GM21576 (cell line): ENCODE results near the gene ALDH4A1.

Experiments used
- ATAC-seq: cut with Tn5 transposase; IDR thresholded peaks from one replicate; pipeline ENCODE4 v1.9.1; 2021; ENCODE audit warnings: mild to moderate bottlenecking, moderate library complexity; ENCODE audit not compliant: unreplicated experiment

Gene ALDH4A1

DNA sequence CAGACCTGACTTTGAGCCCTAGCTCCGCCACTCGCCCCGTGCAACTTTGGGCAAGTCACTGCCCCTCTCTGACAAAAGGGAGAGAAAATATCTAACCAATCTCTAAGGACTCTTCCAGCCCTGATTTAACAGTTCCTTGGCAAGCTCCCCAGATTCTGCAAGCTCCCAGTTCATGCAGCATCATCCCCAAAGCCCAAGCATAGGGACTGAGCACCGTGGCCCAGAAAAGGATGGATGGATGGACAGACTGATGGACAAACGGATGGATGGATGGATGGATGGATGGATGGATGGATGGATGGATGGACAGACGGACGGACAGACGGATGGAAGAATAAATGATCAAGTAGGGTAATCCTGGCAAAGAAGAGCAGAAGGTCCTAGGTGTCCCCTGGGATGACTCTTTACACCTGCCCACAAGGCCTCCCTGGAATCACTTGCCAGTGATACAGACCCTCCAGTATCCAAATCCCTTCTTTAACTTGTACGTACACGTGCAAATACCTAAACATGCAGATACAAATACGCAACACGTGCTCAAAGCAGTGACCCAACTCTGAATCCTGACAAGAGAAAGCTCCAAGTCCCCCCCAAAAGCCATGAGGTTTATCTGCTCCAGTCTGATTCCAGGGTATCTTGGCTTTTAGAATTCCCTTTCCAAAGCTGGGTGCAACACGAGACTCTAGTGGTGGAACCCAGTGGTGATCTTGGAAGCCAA, 38.1 kb upstream of the ALDH4A1 start:
- ATAC-seq, result no peak

DNA sequence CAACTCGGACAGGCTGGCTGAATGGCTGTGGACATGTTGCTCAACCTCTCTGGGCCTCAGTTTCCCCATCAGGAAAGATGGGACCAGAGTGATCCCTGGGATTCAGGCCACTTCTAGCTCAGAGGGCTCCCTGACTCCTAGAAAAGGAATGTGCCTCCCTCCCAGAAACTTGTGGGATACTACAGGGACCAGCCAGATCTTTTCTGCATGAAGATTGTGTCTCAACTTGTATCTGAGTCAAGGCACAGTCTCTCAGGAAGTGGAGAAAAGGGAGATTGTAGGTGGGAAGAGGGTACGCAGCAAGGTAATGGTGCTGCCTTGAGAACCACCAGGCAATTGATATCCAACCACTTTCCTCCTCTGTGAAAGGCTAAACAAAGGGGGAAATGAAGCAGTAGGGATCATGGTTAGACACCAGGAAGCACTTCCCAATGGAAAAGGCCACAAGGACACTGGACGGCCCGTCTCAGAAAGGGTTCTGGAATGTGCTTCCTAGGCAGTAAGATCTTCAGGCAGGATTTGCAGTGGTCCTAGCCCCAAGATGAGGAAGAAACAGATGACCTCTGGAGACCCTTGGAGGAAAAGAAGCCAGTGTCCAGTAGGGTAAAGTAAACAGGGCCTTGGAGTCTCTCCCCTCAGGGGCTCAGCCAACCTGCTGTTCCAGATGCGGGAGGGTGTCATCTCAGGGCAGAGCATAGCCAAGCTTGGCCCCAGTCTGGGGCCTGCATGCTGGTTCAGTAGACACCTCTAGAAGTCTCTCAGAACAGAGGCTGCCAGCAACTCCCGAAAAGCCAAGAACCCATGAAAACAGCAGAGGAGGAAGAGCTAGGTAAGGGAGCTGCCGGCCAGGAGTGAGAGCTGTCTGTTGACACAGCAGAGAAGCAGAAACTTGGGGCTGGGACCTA, 37.3 kb upstream of the ALDH4A1 start:
- no peak for ATAC-seq

DNA sequence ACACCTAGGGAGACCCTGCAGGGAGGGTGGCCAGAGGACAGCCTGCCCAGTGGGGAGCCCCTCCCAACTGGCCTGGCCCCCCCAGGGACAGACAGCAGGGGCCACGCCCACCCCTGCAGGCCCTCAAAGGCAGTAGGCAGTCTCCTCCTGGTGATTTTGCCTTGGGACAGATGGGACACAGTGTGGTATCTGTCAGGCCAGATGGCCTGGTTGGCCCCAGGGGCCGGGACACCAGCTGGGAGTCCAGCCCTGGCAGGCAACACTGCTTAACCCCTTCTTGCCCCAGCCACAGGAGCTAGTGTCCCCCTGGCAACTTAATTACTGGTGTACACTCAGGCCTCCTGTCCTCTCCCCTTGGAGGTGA, 36.3 kb upstream of the ALDH4A1 start:
- no peak for ATAC-seq

DNA sequence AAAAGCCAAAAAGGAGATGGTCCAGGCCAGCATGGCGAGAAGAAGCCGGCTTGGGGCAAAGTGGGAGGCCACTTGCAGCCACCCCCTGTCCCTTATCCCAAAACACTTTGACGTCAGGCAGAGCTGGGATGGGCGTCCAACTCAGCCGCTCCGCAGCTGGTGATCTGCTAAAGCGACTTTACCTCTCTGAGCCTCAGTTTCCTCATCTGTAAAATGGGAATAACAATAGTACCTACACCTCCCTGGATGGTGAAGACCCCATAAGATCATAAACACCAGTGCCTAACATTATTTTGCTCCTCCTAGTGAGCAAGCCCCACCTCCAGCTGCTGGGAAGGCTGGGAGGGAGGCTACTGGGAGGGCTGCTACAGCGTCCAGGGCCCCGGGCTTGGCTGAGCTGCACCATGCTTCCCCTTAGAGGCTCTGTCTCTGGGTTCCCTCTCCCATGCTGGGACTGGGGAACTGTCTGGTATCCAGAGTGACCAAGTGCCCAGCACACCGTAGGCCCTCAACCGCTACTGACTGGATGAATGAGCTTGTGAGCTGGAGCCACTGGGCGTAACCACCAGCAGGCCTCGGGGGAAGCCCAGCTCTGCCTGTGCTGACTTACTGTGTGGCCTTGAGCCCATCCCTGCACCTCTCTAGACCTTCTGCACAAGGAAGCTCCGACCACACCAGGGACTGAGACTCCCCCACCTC, 35.8 kb upstream of the ALDH4A1 start:
- no peak for ATAC-seq

DNA sequence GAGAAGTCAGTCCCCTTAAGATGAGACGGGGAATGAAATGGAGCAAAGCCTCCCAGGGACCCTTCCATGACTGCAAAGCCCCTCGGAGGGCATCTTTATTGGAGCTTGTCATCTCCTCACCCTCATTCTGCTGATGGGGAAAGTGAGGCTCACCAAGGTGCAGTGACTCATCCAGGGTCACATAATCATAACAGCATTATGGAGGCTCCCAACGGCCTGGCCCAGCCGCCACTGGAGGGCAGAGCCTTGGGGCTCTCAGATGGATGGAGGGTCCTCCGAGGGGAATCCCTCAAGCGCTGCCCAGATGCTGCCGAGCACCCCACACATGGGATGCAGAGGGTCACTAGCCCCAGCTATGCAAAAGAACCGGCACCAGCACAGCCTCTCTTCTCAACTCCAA, 35.2 kb upstream of the ALDH4A1 start:
- ATAC-seq, result no peak

DNA sequence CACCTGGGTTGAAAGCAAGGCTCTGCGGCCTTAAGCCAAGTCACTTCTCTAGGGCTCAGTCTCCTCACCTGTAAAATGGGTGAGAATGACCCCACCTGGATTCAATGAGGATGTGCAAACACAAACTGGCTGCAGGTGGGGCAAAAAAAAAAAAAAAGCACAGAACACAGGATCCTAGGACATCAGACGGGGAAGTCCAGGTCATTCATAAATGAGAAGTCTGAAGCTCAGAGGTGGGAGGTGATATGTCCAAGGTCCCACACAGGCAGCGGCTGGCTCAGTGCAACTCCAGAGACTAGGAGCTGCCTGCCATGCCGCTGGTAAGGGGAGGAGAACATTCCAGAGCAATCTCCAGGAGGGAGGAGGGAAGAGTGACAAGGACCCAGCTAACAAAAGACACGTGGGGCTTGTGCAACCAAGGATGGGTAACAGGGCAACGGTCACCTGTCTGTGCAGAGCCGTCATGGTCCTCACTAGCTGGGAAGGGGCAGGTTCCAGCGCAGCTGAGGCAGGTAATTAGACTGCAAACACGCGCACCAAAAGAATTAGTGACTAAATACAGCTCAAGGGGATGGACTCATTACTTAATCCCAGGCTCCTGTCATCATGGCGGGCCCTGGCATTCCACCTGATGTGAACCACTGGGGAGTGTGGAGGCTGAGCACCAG, 34.6 kb upstream of the ALDH4A1 start:
- no peak for ATAC-seq

DNA sequence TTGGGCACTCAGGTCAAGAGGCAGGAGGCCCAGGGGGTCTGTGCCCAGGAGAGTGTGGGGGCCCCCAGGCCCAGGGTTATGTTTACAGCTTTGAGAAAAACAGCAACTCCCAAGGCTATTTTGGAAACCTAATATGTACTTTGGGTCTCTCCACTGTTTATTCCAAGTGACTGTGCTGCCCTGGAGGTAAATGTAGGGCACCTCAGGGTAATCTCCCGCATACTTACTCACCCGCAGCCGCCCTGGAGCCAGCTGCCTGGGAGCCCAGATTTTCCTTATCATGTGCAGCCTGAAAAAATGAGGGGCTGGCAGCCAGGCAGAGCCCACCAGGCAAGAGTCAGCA, 34.1 kb upstream of the ALDH4A1 start:
- ATAC-seq, result no peak

DNA sequence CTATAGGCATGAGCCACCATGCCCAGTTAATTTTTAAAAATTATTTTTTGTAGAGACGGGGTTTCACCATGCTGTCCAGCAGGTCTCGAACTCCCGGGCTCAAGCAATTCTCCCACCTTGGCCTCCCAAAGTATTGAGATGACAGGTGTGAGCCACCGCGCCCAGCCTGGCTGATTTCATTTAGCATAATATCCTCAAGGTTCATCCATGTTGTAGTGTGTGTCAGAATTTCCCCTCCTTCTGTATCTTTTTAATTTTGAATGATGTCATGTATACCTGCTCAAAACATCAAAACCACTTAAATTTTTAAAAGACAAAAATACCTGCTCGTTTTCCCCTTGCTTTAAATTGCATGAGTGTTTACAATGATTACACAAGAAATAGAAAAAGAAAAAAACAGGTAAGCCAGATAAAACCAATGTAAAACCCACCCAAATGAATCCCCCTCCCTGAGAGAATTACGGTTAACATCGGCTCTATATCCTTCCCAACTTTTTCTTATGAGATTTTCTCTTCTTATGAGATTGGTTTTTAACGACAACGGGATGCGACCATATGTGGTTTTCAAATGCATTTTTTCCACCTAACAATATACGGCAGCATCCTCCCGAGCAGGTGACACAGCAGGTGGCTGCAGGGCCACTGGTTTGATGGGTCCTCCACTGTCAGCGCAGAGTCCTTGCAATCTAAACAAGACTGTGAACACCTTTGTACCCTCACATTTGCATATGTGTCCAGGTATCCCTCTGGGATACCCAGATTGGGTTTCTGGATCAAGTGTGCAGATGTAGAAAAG, 32.0 kb upstream of the ALDH4A1 start:
- ATAC-seq, result no peak

DNA sequence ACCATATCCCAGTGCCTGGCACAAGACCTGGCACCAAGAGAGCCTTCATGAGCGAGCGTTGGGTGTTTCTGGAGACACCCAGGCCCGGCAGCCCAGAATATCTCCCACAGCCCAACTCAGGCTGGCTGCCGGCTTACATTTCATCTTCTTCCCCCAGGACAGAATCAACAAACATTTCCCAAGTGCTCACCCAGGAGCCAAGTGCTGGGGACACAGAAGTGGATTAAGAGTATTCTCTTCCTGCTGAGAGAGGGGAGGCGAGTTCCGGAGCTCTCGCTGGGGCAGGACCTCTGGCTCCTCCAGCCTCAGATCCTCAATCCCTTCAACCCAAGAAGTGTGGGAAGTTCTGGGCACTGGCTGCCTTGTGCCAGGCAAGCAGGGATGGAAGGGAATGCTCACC, 30.5 kb upstream of the ALDH4A1 start:
- no peak for ATAC-seq

DNA sequence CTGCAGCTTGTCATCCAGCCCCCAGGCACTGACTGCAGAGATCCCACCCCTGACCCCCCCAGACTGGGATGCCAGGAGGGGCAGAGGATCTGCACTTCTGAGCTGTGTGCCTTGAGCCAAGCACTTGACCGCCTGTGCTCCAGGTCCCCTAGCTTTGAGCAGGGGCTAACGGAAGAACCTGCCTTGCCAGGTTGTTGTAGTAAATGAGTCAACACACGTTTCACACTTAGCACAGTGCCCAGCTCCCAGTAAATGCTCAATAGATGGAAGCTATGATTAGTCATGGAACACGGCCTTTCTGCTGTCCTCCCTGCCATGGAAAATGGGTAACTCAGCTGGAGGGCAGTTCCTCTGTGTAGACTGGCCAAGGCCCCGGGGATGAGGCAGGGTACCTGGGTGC, 30.0 kb upstream of the ALDH4A1 start:
- ATAC-seq, result no peak

DNA sequence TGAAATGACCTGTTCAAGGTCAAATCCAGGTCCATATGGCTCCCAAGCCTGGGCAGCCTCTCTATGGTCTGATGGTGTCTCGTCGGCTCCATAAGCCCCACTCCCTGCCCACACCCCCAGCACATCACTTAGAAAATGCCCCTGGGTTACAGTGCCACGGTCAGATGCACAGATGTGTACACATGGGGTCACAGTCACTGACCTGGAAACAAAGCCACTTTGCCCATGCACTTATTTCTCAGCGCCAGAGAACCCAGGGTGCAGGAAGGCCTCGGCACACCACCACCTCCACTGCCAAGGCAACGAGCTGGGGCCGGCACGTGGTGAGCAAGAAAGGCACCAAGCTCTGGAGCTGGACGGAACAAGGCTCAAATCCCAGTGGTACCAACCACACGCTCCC, 29.4 kb upstream of the ALDH4A1 start:
- no peak for ATAC-seq

DNA sequence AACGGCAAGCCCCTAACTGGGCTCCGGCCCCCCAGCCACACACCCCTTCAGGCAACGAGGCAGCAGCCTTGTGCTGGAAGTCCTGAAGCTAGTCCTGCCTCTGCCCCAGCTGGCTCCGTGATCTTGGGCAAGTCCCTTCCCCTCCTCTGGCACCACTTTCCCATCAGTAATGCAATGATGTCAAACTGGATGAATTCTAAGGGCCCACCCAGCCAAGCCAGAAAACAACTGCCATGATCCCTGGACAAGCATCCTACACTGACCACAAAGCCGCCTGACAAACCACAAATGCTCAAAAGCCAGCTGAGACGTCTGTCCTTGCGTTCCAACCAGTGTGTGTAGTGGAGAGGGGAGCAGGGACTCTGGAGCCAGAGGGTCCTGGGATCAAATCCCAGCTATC, 27.3 kb upstream of the ALDH4A1 start:
- ATAC-seq, result no peak

DNA sequence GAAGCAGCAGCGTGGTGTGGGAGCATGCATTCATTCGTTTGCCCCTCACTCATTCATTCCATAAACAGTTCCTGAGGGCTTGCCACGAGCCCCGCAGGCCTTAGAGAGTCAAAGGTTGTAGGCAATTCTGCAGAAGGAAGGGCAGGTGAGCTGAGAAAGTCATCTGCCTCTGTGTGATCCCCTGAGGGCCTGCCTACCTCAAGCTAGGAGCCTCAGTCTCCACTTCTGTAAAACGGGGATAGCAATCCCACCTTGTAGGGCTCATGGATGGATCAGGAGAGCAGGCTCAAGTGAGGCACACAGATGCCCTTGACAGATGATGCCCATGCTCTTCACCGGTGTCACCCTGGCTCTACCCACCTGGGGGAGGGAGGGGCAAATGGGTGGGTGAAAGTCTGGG, 26.6 kb upstream of the ALDH4A1 start:
- ATAC-seq, result no peak

DNA sequence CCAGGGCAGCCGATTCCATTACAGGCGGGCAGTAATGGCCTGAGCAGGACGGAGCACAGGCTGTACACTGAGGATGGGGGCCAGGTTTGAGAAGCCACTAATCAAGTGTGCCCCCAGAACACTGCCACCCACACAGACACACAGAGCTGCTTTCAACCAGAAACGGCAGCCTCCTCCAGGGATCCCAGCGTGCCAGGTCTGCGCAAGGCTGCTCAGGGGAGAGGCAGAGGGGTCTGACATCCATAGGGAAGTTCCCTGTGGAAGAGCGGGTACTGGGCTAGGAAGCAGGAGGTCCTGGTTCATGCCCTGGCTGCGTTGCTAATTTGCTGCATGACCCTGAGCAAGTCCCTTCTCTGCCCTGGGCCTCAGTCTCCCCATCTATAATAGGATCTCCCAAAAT, 26.1 kb upstream of the ALDH4A1 start:
- ATAC-seq, result no peak

DNA sequence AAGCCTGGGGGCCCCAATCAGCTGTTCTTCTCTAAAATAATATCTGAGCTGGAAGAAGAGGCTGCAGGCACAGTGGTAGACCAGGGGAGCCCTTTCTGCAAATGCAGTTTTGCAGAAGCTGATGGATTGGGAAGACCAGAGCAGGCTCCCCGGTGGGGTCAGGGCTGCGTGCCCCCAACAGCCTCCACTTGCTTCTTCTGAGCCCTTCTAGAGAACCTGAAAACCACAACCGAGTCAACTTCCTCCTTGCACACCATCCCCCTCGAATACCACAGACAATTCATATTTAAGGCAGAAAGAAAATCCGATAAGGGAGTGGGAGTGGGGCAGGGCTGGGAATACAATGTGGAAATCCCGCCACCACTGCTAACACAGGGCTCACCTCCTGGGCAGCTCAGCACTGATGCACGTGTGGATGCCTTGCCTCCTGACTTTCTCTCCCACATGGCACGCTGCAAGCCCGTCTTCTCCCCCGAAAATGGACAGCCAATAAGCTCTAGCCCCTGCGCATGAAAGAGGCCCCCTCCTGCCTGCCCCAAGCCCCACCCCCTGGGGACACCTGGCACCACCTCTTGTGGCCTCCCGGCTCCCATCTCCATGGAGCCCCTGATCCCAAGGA, 25.4 kb upstream of the ALDH4A1 start:
- no peak for ATAC-seq

DNA sequence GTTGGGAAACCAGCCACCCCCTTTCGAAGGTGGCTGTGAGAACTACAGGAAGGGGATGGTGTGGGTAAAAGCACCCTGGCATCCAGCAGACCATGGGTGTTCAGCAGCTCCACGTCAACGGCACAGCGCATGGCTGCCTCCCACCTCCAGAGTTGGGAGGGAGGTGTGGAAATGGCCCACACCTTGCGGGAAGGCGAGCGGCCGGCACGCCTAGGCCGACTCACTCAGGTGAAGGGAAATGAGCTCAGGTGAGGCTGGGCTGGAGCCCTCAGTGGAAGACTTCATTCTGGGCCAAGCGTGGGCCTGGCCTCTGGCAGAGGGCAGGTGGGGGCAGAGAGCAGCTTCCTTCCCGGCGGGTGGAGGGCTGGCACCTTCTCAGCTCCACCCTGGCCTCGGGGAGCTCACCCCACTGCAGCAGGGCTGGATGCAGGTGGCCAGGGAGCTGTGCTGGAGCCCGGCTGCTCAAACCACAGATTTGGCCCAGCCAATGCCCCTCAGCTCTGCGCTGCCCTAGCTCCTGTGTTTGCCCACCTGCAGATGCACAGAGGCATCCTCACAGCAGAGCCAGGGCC, 24.8 kb upstream of the ALDH4A1 start:
- no peak for ATAC-seq

DNA sequence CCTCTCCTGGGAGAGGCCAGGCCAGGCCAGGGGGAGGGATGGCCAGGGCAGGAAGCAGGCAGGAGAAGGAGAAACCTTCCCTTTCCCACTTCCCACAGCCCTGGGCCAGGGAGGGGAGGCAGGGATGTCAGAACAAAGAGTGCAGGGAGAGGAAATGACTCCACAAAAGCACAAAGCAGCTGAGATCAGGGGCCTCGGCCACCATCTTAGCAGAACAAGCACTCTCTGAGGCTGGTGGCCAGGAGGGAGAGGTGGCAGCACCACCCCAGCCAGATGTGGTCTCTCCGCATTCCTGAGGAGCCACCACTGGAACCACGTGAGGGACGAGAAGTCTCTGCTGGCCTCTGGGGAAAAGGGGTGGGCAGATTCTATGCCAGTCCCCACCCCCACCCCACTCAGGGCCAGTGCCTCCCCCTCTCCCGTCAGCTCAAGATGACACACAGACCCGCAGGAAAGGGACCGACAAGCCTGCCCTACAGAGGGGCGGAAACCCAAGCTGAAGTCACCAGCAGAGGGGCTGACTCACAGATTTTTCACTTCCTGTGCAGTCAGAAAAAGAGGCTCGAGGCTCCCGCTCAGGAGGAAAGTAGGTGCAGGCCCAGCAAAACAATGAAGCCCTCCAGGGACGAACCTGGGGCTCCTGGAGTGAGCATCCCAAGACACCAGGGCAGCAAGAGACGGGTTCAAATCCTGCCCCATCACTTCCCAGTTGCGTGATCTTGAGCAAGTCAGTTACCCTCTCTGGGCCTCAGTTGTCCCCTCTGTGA, 24.1 kb upstream of the ALDH4A1 start:
- ATAC-seq, result peak; percentile 70

DNA sequence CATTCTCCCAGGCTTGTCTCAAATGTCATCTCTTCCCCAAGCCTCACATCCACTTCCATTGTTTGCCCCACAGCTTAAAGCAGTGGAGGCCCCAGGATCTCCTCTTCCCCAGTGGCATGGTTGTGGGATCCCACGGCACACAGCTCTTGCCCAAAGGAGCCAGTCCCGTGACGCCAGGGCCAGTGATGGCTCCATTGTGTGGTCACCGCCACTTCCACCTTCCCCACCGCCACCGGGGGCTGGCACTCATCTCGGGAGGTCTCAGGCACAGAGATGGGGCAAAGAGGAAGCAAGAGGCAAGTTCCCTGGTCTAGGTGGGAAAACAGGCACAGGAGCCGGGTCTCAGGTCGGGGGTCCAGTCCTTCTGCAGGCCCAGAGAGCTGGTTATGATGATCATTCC, 22.9 kb upstream of the ALDH4A1 start:
- ATAC-seq, result no peak

DNA sequence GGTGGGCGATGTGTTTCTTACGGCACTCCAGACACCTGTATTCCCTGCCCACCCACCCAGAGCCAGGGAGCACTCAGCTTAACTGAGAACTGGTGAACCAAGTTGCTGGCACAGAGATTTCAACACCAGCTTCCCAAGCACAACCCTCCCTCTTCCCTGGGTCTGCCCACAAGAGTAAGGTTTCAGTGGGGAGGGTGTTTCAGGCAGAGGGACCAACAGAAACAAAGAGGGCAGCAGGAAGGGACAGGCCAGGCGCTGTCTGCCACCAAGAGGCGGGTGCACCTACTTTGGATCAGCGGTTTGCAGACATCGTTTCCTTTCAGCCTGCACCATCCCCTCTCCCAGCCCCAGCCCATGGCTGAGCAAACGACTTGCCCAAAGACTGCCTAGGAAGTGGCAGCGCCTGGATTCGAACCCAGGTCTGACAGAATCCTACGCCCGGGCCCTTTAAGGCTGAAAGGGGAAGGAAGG, 21.9 kb upstream of the ALDH4A1 start:
- ATAC-seq, result no peak
